SK-N-SH treated with all-trans-retinoic acid at 6 μM for 48 hours (cell line): ENCODE data around the gene ACVR1B.

Experiments
- ARNTL ChIP-seq: fragments of 450-650 bp; formaldehyde crosslinking; IDR thresholded peaks from 2 replicates; pipeline ENCODE4 v1.5.0; 2020; ENCODE audit warnings: low read depth, mild to moderate bottlenecking, moderate library complexity, borderline replicate concordance
- GLIS3 ChIP-seq: fragments of 250-450 bp; sonication (Bioruptor Pico); IDR thresholded peaks from 2 replicates; pipeline ENCODE4 v1.5.0; 2020; ENCODE audit warnings: mild to moderate bottlenecking, moderate library complexity
- PPARA ChIP-seq: fragments of 250-450 bp; sonication (Bioruptor Pico); IDR thresholded peaks from 2 replicates; pipeline ENCODE4 v1.5.0; 2020; ENCODE audit warnings: mild to moderate bottlenecking, borderline replicate concordance
- SNAI2 ChIP-seq: fragments of 250-450 bp; sonication (Bioruptor Pico); IDR thresholded peaks from 2 replicates; pipeline ENCODE4 v1.5.0; 2020; ENCODE audit warnings: mild to moderate bottlenecking, moderate library complexity
- ZC3H10 ChIP-seq: fragments of 250-450 bp; sonication (Bioruptor Pico); IDR thresholded peaks from 2 replicates; pipeline ENCODE4 v1.5.1; 2021; ENCODE audit warnings: mild to moderate bottlenecking, moderate library complexity
- TF ChIP-seq, protein P1 (sequence below): fragments of 250-450 bp; sonication (Bioruptor Pico); IDR thresholded peaks from 2 replicates; pipeline ENCODE4 v1.8.0; 2020; ENCODE audit warnings: mild to moderate bottlenecking, moderate library complexity, borderline replicate concordance
- TF ChIP-seq, protein P2 (sequence below): fragments of 250-450 bp; sonication (Bioruptor Pico); IDR thresholded peaks from 2 replicates; pipeline ENCODE4 v1.5.1; 2020; ENCODE audit warnings: low read depth, mild to moderate bottlenecking, moderate library complexity

DNA sequence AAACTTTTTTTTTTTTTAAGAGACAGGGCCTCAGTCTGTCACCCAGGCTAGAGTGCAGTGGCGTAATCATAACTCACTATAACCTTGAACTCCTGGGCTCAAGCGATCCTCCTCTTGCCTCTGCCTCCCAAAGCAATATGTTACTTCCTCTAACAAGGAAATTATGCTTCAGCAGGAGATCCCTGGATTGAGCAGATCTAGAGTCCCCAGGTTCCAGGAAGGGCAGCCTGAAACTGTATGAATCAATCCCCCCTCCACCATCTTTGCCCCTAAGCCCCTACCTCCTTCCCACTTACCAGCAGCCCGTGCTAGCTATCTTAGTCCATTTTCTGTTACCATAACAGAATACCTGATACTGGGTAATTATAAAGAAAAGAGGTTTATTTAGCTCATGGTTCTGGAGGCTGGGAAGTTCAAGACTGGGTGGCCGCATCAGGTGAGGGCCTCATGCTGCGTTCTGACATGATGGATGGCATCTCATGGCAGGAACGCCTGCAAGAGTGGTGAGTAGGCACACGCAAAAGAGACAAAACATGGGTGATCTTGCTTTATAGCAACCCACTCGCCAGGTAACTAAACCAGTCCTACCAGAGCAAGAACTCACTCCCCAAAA, 60.2 kb downstream of the ACVR1B start:
- TF ChIP-seq ARNTL (CRISPR knock-in tag): no peak
- TF ChIP-seq, protein P1, sequence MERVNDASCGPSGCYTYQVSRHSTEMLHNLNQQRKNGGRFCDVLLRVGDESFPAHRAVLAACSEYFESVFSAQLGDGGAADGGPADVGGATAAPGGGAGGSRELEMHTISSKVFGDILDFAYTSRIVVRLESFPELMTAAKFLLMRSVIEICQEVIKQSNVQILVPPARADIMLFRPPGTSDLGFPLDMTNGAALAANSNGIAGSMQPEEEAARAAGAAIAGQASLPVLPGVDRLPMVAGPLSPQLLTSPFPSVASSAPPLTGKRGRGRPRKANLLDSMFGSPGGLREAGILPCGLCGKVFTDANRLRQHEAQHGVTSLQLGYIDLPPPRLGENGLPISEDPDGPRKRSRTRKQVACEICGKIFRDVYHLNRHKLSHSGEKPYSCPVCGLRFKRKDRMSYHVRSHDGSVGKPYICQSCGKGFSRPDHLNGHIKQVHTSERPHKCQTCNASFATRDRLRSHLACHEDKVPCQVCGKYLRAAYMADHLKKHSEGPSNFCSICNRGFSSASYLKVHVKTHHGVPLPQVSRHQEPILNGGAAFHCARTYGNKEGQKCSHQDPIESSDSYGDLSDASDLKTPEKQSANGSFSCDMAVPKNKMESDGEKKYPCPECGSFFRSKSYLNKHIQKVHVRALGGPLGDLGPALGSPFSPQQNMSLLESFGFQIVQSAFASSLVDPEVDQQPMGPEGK (CRISPR knock-in tag): no peak
- TF ChIP-seq, protein P2, sequence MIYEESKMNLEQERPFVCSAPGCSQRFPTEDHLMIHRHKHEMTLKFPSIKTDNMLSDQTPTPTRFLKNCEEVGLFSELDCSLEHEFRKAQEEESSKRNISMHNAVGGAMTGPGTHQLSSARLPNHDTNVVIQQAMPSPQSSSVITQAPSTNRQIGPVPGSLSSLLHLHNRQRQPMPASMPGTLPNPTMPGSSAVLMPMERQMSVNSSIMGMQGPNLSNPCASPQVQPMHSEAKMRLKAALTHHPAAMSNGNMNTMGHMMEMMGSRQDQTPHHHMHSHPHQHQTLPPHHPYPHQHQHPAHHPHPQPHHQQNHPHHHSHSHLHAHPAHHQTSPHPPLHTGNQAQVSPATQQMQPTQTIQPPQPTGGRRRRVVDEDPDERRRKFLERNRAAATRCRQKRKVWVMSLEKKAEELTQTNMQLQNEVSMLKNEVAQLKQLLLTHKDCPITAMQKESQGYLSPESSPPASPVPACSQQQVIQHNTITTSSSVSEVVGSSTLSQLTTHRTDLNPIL (CRISPR knock-in tag): no peak
- no peak for TF ChIP-seq ZC3H10 (CRISPR knock-in tag)
- TF ChIP-seq PPARA (CRISPR knock-in tag): no peak
- TF ChIP-seq GLIS3 (CRISPR knock-in tag): no peak
- no peak for TF ChIP-seq SNAI2 (CRISPR knock-in tag)
